ENCODE results near the gene GSTM3.
"Not testable (repeated sequence)": the region's sequence is repeated elsewhere in the genome, so short reads cannot be mapped to it uniquely, and the experiment has no call there.

GSTM3 gene

DNA sequence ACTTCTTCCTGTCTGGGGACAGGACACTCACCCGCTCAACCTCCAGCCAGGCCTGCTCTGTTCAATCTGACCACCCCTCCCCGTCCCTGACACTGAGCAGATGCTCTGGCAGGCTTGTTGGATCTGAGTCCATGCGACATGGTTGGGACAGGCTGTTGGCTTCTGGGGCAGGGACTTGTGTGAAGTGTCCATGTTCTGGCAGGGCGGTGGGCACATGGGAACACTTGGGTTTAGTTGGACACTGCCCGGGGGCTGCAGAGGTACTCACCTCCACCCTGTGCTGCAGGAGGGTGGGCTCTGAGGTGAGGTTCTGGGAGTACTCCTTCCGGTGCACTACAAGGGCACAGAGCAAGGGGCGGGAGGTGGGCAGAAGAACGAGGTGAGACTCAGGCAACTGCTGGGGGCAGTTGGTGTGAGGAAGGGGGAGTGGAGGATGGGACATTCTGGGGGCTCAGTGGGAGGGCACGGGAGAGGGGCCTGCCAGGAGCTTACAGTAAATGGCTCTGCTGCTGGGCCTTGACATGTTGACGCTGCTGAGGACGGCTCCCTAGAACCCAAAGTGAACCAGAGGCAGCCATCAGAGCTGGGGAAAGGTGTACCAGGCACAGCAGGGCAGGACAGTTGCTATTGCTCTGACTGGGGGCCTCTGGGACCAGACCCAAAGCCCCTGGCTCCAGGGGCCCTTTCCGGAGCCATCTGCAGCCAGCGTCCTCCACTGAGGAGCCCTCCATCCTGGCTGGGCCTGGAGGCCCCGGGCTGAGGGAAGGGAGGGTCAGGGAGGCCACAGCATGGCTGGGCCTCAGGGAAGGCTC, 20.6 kb upstream of the GSTM3 start:
- WGBS, 2 experiments: 89 to 90% methylated on average over 14 of the region's 14 CpGs
- Histone ChIP-seq H3K36me3 (ENCODE audit: control insufficient read depth, insufficient read depth, low read length) (no peaks in the 10 kb centered on the region), H3K4me3 (ENCODE audit: insufficient read depth, low read depth, low read length) (no peak overlapping the region), H3K27me3 (ENCODE audit: control insufficient read depth, insufficient read depth, low read length, poor library complexity, severe bottlenecking) (no peaks in the 10 kb centered on the region), H3K27ac (ENCODE audit: insufficient read depth, low read depth, low read length, poor library complexity, severe bottlenecking) (no peak overlapping the region), H3K4me1 (ENCODE audit: control insufficient read depth, insufficient read depth, low read length) (no peaks in the 10 kb centered on the region), H3K9me3 (ENCODE audit: control insufficient read depth, low read length) (no peaks in the 10 kb centered on the region)

DNA sequence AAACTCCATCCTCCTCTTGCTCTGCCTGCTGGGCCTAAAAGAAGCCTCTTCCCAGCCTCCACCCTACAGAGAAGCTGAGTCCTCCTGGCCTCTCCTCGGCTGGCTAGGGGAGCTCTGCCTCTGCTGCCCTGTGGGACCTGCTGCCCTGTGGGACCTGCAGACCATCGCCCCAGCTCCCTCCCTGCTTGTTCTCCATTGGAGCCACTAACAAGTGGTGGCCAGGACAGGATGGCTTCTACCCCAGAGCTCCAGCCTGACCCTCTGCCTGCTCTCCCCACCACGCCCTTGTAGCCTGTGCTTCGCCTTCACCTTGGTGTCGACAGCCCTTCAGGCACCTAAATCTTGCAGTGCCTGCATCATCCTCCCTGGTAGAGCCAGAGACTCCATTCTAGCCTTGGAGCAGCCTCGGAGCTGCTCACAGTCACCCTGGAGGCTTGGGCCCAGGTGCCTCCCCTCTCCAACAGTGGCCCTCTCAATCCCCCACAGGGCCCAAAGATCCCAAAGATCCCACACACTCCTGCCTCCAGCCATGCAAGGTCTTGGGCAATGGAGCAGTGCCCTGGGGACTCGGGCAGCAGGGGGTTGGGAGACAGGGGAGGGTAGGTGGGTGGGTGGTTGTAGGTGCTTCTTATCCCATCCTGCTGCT, 19.9 kb upstream of the GSTM3 start:
- H3K36me3 ChIP-seq (ENCODE audit: control insufficient read depth, insufficient read depth, low read length): no peaks in the 10 kb centered on the region

DNA sequence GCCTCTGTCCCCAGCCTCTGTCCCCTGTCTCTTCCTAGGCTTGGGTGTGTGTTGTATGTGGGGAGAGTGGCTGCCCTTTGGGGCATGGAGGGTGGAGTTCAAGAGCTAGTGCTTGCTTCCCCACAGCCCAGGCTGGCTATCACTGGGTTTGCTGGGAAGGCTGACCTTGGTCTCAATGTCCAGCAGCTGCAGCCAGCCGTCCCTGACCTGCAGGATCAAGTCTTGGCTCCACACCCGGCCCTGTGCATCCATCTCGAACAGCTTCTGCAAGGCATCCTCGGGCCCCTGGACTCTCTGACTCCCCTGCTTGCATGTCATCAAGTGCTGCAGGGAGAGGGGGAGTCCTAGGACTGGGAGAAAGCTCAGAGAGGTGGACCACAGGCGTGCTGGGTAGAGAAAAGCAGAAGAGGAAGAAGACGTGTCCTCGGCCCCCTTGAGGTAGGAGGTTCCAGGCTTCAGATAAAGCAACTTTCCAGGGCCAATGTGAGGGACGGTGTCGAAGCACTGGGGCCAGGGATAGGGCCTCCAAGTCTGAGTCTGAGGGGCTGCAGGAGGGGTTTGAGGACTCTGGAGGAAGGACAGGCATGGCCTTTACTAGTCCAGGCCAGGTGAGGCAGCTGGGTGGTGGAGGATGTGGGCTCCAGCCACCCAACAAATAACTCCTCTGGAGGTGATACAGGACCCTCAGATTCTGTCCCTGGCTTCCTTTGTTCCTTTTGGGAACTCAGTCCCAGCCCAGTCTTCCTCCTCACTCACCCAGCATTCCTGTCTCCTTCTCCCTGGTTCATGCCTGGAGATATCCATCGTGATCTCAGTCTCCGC, 18.9 kb upstream of the GSTM3 start:
- 92 to 94% methylated on average over 11 of the region's 11 CpGs for WGBS, 2 experiments

More for the DNA sequence above, 19.9 kb upstream of the GSTM3 start:
- 93 to 94% methylated on average over 7 of the region's 7 CpGs for WGBS, 2 experiments
- Histone ChIP-seq H3K27me3 (ENCODE audit: control insufficient read depth, insufficient read depth, low read length, poor library complexity, severe bottlenecking) (no peaks in the 10 kb centered on the region), H3K9me3 (ENCODE audit: control insufficient read depth, low read length) (no peaks in the 10 kb centered on the region), H3K4me3 (ENCODE audit: insufficient read depth, low read depth, low read length) (no peak overlapping the region), H3K27ac (ENCODE audit: insufficient read depth, low read depth, low read length, poor library complexity, severe bottlenecking) (no peak overlapping the region), H3K4me1 (ENCODE audit: control insufficient read depth, insufficient read depth, low read length) (no peaks in the 10 kb centered on the region)

DNA sequence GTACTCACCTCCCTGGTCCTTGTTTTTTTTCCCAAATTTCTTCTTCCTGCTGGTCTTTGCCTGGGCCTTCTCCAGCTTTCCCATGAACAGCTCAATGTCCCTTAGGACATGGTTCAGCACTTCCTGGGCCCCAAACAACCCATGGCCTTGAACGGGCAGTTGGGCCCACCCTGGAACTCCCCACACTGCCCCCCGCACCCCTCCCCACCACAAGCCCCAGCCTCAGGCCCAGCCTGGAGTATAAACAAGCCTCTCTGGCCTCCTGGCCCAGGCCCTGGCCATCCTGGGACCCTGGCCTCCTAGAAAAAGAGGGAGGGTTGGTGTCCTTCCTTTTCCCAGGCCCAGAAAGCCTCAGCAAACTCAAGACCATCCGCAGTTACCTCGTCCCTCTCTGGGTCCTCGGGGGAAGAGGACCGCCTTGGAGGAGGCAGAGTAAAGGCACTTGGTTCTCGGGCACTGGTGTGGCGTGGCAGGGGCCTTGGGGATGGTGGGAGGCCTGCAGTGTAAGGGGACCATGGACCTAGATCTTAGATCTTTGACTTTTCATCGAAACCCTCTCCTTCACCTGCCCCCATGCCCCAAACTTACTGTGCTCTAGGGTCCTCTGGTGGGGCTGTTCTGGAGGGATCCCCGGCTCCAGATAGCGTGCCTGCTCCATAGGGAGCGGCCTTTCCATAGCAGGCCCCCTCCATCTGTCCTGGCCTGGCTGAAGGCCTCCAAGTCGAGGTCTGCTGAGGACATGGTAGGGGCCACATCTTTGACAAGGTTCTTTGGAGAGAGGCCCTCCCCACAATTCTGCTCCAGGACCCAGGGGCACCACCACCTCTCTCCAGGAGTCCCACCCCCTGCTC, 17.3 kb upstream of the GSTM3 start:
- Histone ChIP-seq H3K9me3 (ENCODE audit: control insufficient read depth, low read length) (no peaks in the 10 kb centered on the region), H3K27ac (ENCODE audit: insufficient read depth, low read depth, low read length, poor library complexity, severe bottlenecking) (no peak overlapping the region), H3K4me1 (ENCODE audit: control insufficient read depth, insufficient read depth, low read length) (no peaks in the 10 kb centered on the region), H3K27me3 (ENCODE audit: control insufficient read depth, insufficient read depth, low read length, poor library complexity, severe bottlenecking) (no peaks in the 10 kb centered on the region), H3K4me3 (ENCODE audit: insufficient read depth, low read depth, low read length) (no peak overlapping the region), H3K36me3 (ENCODE audit: control insufficient read depth, insufficient read depth, low read length) (no peaks in the 10 kb centered on the region)
- 92 to 96% methylated on average over 13 of the region's 13 CpGs for WGBS, 2 experiments

More for the DNA sequence above, 18.9 kb upstream of the GSTM3 start:
- no peak overlapping the region for H3K27ac ChIP-seq (ENCODE audit: insufficient read depth, low read depth, low read length, poor library complexity, severe bottlenecking)
- no peaks in the 10 kb centered on the region for H3K4me1 ChIP-seq (ENCODE audit: control insufficient read depth, insufficient read depth, low read length)
- no peaks in the 10 kb centered on the region for H3K36me3 ChIP-seq (ENCODE audit: control insufficient read depth, insufficient read depth, low read length)
- H3K27me3 ChIP-seq (ENCODE audit: control insufficient read depth, insufficient read depth, low read length, poor library complexity, severe bottlenecking): no peaks in the 10 kb centered on the region
- H3K9me3 ChIP-seq (ENCODE audit: control insufficient read depth, low read length): no peaks in the 10 kb centered on the region
- H3K4me3 ChIP-seq (ENCODE audit: insufficient read depth, low read depth, low read length): no peak overlapping the region

DNA sequence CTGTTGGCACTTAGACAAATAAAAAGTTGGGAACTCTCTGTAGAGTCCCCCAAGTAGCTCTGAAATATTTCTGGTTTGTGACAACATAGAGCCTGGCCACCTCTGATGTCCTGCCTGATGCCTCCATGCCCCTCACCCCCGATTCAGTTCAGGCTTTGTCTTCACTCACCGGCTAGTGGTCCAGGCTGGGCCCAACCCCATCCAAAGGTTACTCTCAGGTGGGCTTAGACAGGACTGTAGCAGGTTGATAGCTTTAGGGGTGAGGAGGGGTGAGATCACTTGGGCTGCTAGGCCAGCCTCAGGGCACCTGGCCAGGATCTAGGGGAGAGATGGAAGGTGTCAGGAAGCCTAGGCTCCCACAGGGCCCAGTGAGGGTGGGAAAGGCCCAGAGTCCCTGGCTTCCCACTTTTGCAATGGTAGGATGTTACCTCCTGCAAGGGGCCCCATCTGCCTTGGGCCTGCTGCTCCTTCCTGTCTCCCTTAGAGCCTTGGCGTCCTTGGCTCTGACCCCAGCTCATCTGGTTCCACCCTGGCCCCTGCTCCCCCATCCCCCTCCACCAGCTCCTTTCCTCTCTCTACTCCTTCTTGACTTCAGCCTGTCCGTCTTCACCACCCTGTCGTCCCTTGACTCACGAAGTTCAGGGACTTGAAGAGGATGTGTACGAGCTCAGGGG, 16.1 kb upstream of the GSTM3 start:
- Histone ChIP-seq H3K4me1 (ENCODE audit: control insufficient read depth, insufficient read depth, low read length) (no peaks in the 10 kb centered on the region), H3K9me3 (ENCODE audit: control insufficient read depth, low read length) (no peaks in the 10 kb centered on the region), H3K36me3 (ENCODE audit: control insufficient read depth, insufficient read depth, low read length) (no peaks in the 10 kb centered on the region), H3K4me3 (ENCODE audit: insufficient read depth, low read depth, low read length) (no peak overlapping the region), H3K27me3 (ENCODE audit: control insufficient read depth, insufficient read depth, low read length, poor library complexity, severe bottlenecking) (no peaks in the 10 kb centered on the region), H3K27ac (ENCODE audit: insufficient read depth, low read depth, low read length, poor library complexity, severe bottlenecking) (no peak overlapping the region)
- WGBS, 2 experiments: 85 to 92% methylated on average over 7 of the region's 7 CpGs

DNA sequence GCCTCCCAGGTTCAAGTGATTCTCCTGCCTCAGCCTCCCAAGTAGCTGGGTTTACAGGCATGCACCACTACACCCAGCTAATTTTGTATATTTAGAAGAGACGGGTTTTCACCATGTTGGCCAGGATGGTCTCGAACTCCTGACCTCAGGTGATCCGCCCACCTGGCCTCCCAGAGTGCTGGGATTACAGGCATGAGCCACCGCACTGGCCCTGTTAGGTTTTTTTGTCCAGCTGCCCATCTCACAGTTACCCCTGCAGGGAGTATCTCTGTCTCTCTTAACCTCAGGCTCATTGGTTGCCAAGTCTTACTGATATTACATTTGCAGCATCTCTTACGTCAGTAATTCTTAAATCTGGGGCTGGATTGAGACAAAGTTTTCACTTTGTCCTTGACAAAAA, 15.5 kb upstream of the GSTM3 start:
- not testable (repeated sequence) for H3K36me3 ChIP-seq (ENCODE audit: control insufficient read depth, insufficient read depth, low read length); H3K4me1 ChIP-seq (ENCODE audit: control insufficient read depth, insufficient read depth, low read length); H3K9me3 ChIP-seq (ENCODE audit: control insufficient read depth, low read length); H3K27me3 ChIP-seq (ENCODE audit: control insufficient read depth, insufficient read depth, low read length, poor library complexity, severe bottlenecking); H3K4me3 ChIP-seq (ENCODE audit: insufficient read depth, low read depth, low read length); H3K27ac ChIP-seq (ENCODE audit: insufficient read depth, low read depth, low read length, poor library complexity, severe bottlenecking)
- WGBS, 2 experiments: 93% methylated on average over 5 of the region's 5 CpGs

DNA sequence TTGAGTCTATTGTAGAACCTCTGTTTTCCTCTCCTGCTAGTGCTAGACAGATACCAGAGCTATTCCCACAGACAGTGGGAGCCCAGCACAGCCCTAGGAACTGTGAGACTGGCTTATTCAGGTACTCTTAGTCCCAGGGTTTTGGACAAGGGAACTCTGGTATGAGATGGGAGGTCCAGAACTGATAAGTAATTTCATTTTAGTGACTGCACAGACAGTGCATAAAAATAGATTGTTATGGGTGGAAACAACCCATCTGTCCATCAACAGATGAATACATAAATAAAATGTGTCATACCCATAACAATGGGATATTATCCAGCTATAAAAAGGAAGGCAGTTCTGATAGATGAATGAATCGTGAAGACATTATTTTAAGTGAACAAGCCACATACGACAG, 13.9 kb upstream of the GSTM3 start:
- Histone ChIP-seq H3K27me3 (ENCODE audit: control insufficient read depth, insufficient read depth, low read length, poor library complexity, severe bottlenecking) (no peaks in the 10 kb centered on the region), H3K4me1 (ENCODE audit: control insufficient read depth, insufficient read depth, low read length) (no peaks in the 10 kb centered on the region), H3K27ac (ENCODE audit: insufficient read depth, low read depth, low read length, poor library complexity, severe bottlenecking) (no peak overlapping the region), H3K9me3 (ENCODE audit: control insufficient read depth, low read length) (no peaks in the 10 kb centered on the region), H3K36me3 (ENCODE audit: control insufficient read depth, insufficient read depth, low read length) (no peaks in the 10 kb centered on the region), H3K4me3 (ENCODE audit: insufficient read depth, low read depth, low read length) (no peak overlapping the region)
- WGBS, 2 experiments: 92 to 100% methylated on average over 2 of the region's 2 CpGs

DNA sequence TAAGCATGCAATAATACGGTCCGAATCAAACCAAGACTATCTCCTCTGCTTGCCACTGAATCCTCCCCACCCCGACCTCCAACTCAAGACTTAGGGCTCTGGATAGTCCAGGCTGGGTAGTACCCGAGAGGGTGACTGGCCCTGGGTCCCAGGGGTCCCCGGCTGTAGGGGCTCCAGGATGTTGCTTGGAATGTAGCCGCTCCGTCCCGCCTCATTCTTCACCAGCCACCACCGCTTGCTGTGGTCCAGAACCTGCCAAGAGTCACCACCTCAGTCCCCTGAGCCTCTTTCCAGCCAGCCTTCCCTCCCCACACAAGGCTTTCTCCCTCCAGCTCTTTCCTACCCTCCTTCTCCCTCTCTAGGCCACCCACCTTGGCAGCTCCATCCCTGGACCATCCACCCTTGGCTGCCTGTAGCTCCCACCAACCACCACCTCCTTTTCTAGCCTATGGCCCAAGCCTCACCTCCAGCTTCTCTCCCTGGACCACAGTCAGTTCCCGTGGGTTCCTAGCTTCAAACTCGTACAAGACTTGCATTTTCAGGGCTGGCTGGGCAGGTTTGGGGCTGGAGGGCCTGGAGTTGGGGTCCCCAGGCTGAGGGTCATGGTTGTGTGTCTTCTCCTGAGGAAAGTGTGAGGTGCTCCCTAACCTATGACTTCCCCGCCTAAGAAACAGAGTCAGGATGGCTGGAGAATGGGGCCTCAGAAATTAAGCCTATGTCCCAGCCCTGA, 10.9 kb upstream of the GSTM3 start:
- H3K4me3 ChIP-seq (ENCODE audit: insufficient read depth, low read depth, low read length): no peak overlapping the region
- no peaks in the 10 kb centered on the region for H3K4me1 ChIP-seq (ENCODE audit: control insufficient read depth, insufficient read depth, low read length)
- no peaks in the 10 kb centered on the region for H3K9me3 ChIP-seq (ENCODE audit: control insufficient read depth, low read length)
- no peak overlapping the region for H3K27ac ChIP-seq (ENCODE audit: insufficient read depth, low read depth, low read length, poor library complexity, severe bottlenecking)
- no peaks in the 10 kb centered on the region for H3K27me3 ChIP-seq (ENCODE audit: control insufficient read depth, insufficient read depth, low read length, poor library complexity, severe bottlenecking)
- 90 to 92% methylated on average over 12 of the region's 12 CpGs for WGBS, 2 experiments
- no peaks in the 10 kb centered on the region for H3K36me3 ChIP-seq (ENCODE audit: control insufficient read depth, insufficient read depth, low read length)

DNA sequence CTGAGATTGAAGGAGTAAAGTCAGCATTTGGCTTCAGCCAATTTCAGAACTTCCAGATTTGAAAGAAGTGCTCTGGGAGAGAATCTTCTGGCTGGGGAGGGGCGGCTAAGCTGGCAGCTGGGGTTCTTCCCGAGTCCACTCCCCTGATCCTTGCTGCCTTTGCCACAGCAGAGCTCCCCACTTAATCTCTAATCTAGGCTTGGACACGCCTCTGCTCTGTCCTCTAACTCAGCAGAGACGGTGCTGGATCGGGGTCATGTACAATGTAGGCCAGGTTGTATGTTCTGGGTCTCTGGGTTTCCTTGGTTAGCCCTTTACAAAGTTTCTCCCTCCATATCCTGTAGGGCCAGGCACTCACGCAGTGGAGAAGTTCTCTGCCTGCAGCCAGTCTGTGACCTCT, 10.1 kb upstream of the GSTM3 start:
- WGBS, 2 experiments: 84 to 91% methylated on average over 6 of the region's 6 CpGs
- no peaks in the 10 kb centered on the region for H3K27me3 ChIP-seq (ENCODE audit: control insufficient read depth, insufficient read depth, low read length, poor library complexity, severe bottlenecking)
- H3K4me1 ChIP-seq (ENCODE audit: control insufficient read depth, insufficient read depth, low read length): no peaks in the 10 kb centered on the region
- H3K4me3 ChIP-seq (ENCODE audit: insufficient read depth, low read depth, low read length): no peak overlapping the region
- H3K36me3 ChIP-seq (ENCODE audit: control insufficient read depth, insufficient read depth, low read length): no peaks in the 10 kb centered on the region
- H3K27ac ChIP-seq (ENCODE audit: insufficient read depth, low read depth, low read length, poor library complexity, severe bottlenecking): no peak overlapping the region
- no peaks in the 10 kb centered on the region for H3K9me3 ChIP-seq (ENCODE audit: control insufficient read depth, low read length)
